GM12873 (cell line): ENCODE measurements around the gene OBI1.

Experiments used
- CTCF ChIP-seq: IDR thresholded peaks from 2 replicates; pipeline ENCODE4 v1.5.1; 2012; ENCODE audit warnings: low read depth, mild to moderate bottlenecking, moderate library complexity, low read length, control low read depth; ENCODE audit not compliant: insufficient read depth; ENCODE audit errors: missing control alignments

The OBI1 gene

GRCh38 chr13:78596736-78597601 is 62.0 kb downstream of the OBI1 start:
- TF ChIP-seq CTCF, result no peak

GRCh38 chr13:78596399-78596735 is 62.6 kb downstream of the OBI1 start:
- no peak for TF ChIP-seq CTCF

- no peak for TF ChIP-seq CTCF
These were observed 63.2 kb downstream of the OBI1 start for GRCh38 chr13:78595495-78596398.

GRCh38 chr13:78594456-78594975 is 64.4 kb downstream of the OBI1 start:
- TF ChIP-seq CTCF, result no peak

GRCh38 chr13:78593652-78594455 is 65.1 kb downstream of the OBI1 start:
- no peak for TF ChIP-seq CTCF

- TF ChIP-seq CTCF, result no peak
These were observed 65.8 kb downstream of the OBI1 start for GRCh38 chr13:78593129-78593528.
